NCI-H1417 treated with DMSO at 0.1 percent for 48 hours (cell line): ENCODE results near the gene IGFBP5.

Source experiments
- DNase-seq: peaks from one replicate; lab custom pipeline; 2025; lab: John Stamatoyannopoulos, UW

IGFBP5 gene

DNA sequence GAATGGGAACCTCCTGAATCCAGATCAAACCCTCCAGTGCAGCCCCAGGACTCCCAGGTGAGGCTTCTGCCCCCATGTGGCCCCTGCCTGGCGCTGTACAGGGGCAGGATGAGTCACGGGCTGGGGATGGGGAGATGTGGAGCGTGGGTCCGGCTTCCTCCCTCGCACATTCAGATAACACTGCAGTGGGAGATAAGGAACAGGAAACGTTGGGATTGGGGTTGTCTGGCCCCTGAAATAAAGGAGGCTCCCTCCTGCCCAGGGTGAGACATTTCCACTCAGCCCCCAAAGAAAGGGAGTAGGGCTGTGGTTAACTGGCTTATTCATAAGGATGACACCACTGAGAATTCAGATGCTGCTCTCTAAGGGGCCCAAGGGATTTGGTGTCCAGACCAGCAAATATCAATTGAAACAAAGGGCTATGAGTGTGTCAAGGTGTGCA, 30.7 kb downstream of the IGFBP5 start:
- no peak for DNase-seq

DNA sequence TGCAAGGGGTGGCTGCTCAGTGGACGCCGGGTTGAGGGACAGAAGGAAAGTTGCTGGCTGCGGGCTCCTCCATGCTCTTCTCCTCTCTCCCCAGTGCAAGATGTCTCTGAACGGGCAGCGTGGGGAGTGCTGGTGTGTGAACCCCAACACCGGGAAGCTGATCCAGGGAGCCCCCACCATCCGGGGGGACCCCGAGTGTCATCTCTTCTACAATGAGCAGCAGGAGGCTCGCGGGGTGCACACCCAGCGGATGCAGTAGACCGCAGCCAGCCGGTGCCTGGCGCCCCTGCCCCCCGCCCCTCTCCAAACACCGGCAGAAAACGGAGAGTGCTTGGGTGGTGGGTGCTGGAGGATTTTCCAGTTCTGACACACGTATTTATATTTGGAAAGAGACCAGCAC, 31.5 kb downstream of the IGFBP5 start:
- no peak for DNase-seq

DNA sequence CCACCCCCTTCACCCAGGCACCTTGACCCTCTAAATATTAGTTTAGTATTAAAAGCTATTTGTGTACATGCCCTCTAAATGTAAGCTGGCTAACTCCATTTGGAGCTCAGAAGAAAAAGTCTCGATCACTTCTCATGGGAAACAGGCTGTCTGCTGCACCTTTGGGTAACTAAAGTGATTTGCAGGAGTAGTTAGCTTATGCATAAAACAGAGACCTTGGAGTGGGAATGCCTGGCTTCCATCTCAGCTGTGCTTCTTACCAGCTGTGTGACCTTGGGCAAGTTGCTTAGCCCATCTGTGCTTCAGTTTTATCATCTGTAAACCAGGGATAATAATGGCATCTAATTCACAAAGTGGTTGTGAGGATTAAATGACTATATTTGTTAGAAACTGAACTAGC, 32.2 kb downstream of the IGFBP5 start:
- no peak for DNase-seq

DNA sequence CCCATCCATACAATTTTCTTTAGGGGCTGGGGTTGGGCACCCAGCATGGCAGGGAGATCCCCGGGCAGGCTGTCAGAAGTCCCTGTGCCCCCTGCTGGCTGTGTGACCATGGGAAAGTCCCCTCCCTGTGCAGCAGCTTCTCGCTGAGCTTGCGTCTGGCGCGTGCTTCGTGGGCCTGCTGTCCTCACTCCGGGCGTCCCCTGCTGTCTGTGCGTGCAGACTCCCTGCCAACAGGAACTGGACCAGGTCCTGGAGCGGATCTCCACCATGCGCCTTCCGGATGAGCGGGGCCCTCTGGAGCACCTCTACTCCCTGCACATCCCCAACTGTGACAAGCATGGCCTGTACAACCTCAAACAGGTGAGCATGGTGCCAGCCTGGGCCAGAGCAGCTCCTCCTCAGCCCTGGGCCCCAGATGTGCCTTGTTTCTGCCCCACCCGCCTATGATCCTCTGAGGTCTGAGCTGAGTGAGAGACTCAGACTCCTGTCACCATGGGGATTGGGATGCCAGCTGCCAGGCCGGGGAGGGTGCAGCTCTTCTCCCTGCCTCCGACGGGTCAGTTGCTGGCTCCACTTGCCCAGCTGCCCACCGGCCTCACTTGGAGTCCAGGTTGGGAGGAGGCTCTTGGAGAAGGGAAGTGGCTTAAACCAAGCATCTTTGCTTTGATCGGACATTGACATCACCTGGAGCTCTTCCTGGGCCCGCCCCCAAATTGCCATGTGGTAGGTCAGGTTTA, 33.5 kb downstream of the IGFBP5 start:
- no peak for DNase-seq

DNA sequence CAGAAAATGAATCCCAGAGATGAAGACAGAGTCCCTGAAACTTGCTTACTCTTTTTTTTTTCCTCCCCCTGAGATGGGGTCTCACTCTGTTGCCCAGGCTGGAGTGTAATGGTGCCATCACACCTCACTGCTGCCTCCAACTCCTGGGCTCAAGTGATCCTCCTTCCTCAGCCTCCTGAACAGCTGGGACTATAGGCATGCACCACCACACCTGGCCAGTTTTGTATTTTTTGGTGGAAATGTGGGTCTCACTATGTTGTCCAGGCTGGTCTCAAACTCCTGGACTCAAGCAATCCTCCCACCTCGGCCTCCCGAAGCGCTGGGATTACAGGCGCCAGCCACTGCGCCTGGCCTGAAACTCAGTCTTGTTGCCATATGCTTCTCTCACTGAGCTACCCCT, 34.3 kb downstream of the IGFBP5 start:
- DNase-seq, result no peak

DNA sequence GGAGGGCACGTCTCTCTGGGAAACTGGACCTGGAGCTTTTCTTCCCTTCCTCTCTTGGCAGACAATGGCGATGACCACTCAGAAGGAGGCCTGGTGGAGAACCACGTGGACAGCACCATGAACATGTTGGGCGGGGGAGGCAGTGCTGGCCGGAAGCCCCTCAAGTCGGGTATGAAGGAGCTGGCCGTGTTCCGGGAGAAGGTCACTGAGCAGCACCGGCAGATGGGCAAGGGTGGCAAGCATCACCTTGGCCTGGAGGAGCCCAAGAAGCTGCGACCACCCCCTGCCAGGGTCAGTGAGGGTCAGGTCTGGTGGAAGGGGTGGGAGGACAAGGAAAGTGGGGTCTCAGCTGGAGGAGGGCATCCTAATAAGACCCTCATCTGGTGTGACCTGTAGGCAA, 34.9 kb downstream of the IGFBP5 start:
- DNase-seq, result no peak

DNA sequence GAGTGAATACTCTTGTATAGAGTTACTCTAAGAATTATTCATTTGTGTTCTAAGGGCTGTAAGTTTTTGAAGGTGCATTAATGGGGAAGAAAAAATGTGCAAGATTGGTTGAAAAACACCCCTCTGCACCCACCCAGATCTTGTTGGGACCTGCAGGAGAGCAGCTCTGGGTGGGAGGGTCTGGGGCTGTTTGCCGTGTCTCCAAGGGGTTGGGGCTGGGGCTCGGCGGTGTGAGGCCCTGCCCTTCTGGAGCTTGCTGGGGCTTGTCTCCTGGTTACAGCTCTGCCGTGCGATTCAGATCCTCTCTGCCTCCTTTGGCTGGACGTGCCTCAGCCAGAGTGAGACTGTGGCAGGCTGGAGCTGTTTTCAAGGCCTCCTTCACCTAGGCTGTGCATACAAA, 36.1 kb downstream of the IGFBP5 start:
- DNase-seq, result no peak

DNA sequence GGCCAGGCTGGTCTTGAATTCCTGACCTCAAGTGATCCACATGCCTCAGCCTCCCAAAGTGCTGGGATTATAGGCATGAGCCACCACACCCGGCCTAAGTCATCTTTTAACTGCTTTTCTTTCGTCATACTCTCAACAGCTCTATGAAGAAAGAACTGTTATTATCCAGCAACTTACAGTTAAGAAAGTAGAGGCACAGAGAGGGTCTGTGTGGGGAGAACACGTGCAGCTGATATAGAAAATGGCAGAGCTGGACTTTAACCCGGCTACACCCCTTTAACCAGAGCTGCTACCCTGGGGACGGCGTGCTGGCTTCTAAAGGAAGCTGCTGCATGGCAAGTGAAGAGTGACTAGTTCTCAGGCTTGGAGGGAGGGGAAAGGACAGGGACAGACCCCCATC, 36.6 kb downstream of the IGFBP5 start:
- no peak for DNase-seq

DNA sequence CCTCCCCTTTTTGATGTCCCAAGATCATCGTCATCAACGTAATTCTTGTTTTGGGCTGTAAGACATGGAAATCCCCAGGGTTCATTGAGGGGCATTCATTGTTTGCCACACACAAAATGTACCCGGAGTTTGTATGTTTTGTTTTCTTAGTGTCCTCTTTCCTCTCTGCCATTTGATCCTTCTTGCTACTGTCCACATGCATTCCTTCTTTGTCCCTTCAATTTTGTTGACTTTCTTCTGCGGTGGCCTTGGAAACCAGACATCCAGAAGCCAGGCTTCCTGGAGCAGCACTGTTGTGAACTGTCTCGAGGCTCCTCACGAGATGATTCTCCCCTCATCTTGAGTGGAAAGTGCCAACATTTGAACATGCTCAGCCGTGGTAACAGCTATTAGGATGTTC, 37.4 kb downstream of the IGFBP5 start:
- no peak for DNase-seq

DNA sequence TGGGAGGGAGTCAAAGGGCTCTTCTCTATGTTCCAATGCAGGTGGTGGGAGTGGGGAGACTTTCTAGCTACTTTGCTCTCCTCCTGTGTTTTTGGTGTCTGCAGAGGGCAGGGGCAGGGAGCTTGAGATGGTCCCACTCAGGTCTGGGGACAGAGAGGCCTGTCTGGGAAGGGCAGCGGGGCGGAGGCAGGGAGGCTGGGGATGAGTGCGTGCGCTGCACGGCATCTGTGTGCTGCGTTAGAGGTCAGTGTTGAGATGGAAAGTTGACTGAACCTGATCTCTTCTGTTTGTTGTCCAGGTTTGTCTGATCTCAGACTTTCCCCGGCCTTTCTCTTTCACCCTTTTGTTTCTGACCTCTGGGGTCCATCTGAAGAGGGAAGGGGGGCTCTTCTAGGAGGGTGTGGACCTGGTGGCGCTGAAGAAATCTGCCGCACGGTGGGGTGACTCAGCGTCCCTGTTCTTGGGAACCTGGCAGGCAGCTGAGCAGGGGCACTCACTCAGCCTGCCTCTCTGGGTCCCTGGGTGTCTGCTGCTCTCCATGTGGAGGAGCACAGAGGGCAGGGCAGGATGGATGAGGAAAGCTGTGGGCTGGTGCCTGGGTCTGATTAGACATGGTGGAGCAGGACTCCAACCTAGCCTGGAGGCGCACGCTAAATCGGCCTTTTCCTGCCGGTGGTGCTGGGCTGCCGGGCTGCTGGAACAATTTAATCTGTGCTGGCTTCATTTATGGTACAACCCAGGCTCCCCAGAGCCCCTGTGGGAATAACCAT, 38.1 kb downstream of the IGFBP5 start:
- DNase-seq, result no peak

DNA sequence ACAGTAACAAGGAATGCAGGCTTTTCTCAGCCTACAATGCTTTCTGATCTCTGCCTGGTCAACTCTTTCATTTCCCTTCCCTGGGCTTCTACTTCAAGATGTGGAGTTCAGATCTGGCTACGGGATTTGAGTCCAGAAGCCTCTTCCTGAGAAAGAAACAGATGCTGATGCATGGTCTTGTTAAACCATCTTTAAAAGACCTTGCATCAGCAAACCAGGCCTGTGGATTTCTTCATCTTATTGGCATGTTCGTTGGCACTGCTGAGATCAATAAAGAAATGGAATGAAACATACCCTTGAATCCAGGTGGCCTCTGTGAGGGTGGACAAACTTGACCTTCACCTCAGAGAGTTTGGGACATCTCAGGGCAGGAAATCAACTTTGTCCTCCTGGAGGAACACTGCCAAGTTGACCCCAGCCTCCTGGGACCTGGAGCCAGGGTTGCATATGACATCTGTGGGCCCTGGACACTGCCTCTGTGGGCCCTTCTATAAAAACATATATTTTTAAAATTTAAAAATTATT, 40.8 kb downstream of the IGFBP5 start:
- DNase-seq, result no peak

DNA sequence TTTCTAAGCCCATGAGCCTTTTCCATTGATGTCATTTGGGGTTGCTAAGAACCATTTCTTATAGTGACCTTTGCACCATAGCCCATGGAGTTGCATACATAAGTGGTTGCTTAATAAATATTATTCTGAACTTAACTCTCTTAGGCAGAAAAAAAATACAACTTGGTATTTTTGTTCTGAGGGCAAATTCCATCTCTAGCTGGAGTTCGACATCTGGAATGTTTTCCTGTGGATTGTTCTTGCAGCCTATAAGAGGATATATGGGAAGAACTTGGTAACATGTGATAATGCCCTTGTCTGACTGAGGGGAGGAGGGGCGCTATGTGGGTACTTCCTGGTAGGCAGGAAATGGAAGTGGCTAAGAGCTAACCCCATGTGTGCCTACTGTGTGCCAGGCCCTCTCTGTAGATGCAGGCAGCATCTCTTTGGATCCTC, 41.4 kb downstream of the IGFBP5 start:
- no peak for DNase-seq

DNA sequence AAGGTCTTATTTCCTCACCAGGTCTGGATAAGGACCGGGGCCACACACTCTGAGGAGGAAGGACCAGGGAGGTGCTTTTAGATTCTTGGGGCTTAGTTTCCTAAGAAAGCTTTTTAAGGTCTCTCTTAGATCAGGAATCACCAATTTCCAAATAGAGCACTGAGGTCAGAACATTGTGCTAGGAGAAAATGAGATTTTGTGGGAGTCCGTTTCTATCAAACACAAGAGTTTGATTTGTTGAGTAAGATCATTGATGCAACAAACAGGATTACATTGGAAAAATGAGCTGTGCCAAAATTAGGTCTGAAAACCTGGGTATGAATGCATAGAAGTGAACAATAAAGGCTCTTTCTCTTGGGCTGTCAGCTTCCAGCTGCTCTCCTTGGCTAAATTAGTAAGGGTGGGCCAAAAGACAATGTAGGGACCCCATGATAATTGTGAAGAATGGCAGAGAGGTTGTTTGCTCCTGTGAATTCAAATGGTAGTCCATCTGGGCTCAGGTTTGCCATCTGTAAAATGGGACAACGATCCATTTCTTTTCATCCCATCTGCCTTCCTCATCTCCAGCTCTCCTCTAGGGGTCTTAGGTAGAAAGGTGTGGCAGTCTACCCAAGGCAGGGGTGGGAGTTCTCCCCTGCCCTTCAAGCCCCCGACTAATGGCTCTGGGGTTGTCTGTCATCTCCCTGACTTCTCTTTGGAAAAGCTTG, 42.1 kb downstream of the IGFBP5 start:
- DNase-seq, result no peak

DNA sequence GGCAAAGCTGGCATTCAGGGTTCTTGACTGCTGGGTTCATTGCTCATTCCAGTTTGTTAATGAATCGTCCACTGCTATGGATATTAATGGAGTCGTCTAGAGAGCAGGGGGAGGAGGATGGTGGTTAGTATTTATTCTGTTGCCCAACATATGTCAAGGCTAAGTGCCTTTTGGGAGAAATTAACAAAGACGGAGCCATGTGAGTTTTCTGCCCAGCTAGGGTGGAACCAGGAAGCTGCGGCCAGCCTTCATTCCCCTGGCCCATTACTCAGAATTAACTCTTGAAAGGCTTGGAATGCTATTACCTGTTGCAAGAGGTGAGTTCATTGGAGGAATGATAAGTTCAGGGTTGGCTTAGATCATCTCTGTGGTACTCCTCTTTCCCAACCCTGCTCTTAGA, 42.8 kb downstream of the IGFBP5 start:
- no peak for DNase-seq

DNA sequence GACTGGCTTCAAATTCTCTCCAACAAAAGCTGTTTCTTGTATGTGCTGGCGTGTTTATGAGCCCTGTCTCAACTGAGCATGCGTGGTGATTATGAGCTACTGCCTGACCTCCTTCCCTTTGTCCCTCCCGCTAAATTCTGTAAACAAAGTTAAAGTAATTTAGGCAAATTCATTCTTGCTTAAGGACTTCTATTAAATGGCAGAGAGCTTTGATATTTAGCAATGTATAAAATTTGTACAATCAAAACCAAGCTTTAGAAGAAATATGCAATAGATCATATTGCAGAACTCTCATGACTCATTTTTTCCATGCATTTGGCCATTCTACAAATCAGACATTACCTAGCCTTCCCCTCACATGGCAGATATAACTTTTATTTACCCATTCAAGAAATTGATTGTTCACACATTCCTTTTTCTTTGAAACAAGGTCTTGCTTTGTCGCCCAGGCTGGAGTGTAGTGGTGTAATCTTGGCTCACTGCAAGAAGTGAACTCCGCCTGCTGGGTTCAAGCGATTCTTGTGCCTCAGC, 43.9 kb downstream of the IGFBP5 start:
- no peak for DNase-seq

DNA sequence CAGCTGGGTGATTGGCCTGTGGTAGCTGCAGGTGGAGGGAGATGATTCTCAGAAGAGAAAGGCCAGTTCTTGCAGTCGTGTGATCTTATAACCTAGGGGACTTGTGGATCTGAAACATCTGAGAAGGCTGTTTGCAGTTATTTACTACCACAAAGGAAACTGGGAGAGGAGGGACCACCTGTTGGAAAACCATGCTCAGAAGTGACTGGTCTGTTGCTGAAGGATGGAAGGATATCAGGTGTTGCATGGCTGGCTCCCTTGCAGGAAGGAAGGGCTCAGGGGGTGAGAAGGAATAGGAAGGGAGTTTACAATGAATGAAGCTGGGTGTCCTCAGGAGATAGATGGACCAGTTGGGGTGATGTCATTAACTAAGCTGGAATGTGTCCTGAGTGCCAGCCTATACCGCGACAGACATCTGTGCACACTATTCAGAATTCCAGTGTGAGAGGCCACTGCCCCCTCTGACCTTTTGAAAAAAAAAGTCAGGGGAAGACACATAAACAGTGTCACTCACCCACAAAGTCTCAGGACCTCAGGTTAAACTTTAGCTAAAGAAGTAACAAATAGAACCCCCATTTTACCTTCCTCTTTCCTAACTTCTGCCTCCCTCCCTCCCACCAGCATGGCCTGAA, 44.6 kb downstream of the IGFBP5 start:
- DNase-seq, result no peak

DNA sequence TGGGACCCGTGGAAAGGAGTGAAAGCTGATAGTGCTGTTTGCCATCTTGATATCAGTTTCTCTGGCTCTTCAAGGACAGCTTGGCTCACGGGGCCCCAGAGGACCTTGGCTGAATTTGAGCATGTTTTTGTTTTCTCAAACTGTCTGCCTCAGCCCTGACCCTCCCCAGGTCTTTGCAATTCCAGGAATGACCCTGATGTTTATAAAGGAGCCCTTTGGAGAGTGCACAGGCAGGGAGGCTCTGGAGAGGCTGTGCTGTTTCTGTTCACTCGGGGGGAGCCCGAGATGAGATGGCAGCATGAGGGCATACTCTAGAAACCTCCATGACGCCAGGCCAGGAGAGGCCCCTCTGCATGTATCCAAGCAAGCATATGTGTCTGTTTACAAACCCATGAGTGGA, 45.8 kb downstream of the IGFBP5 start:
- DNase-seq, result no peak

DNA sequence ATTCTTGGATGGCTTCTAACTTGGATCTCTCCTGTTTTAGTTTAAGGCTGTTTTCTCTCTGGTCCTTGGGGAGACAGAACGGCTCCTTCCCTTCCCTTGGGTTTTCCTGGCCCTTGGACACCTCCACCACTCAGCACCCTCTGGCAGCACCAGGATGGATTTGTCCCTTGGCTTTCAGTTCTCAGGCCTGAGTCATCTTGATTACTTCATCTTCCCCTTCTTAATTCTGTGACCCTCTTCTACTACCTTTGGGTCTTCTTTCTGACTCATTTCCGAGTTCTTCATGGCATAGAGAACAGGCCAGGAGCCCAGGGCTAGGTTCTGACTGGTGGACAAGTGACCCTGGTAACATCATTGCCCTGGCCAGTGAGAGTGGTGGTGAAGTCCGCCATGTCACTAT, 47.2 kb downstream of the IGFBP5 start:
- no peak for DNase-seq

DNA sequence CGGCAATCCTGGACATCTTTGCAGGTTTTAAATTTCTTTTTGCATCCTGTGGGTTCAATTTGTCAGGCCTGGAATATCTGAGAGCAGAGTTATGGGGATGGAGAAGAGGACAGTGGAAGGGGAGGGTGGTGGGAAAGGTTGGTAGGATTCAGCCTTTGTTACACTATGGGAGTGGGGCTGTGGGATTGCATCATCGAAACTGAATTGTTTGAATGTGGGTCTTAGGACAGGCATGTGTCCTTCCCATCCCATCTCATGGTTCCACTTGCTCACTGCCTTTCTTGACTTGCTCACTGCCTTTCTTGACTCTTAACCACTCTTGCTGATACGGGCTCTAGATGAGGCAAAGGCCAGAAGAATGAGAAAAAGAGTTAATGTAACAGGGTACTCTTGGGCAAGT, 49.2 kb downstream of the IGFBP5 start:
- DNase-seq, result no peak

DNA sequence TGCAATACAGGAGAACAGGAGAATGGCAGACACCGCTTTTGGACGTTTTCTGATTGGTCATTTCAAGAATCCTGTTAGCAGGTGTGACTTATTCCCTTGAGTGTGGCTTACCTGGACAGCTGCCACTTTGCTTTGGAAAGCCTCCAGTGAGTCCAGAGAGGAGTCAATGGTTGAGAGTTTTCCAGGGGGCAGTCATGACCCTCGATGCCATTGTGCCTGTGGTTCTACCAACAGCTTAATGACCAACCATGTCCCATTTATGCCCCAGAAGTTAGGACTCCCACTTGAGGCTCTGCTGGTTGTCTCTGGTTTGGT, 49.8 kb downstream of the IGFBP5 start:
- no peak for DNase-seq

DNA sequence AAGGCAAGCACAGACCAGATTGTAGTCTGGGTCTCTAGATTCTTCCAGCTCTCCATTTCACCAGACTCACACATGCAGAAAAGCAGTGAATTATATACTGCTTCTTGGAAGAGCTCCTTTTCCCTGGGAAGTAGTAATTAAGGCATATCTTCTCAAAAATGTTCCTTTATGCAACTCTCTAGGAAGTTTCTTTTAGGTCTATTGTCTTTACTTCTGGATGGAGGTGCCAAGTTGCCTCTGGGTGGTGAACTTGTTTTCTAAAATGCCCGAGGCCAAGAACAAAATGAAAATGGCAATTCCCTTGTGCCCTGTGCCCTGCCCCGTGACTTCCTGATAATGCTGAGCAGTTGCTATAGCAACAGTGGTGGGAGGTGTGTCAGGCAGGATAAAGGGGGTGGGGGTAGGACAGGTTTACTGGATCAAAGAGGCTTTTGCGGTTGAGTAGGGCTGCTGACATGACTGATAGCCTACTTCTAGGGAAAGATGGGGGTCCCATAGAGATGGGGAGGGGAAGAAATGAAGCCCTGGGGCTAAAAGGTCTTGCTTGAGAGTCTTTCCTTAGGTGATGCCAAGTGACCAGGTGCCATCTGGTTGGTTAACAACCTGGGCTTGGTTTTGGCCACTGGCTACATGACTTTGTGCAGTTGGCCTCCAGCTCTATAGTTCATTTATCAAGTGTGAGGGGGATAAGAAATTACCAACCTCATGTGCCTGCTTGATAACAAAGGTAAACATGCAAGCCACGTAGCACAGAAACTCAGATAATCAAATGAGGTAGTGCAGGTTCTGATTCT, 50.3 kb downstream of the IGFBP5 start:
- DNase-seq, result no peak
